ENCODE results near the gene SAFB2. TPM values are rescaled to one million over a fixed set of nuclear protein-coding genes. Genes with fewer than 3 reads are reported as not detected.

Gene SAFB2
- total RNA-seq, 2 experiments from 2014 or later: 131 to 140 TPM

DNA sequence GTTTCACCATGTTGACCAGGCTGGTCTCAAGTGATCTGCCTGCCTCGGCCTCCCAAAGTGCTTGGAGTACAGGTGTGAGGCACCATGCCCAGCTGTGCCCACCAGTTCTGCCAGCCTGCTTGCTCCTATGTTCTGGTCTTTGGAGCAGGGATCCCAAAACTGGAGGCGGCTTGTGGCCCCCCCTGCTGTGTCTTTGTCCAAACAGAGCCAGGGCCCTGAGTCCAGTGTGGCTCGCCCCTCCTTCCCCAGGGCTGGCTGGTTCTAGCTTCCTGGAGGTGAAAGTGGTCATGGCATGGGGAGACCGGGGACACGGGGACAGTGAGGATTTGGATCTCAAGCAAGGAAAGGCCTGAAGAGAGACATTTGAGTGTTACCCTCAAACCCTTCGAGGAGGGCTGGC, 43.3 kb downstream of the SAFB2 start:
- no peaks in the 10 kb centered on the region for H3K36me3 Mint-ChIP-seq
- H3K4me1 Mint-ChIP-seq: peaks cover 5% of the 10 kb centered on the region
- H3K27me3 Mint-ChIP-seq: no peaks in the 10 kb centered on the region
- H3K9me3 Mint-ChIP-seq: no peaks in the 10 kb centered on the region
- ATAC-seq (ENCODE audit: low read depth) (no peak), DNase-seq (no peak)
- H3K27ac Mint-ChIP-seq: no peak overlapping the region
- POLR2A ChIA-PET: no interaction called here
- no peak overlapping the region for H3K4me3 Mint-ChIP-seq

DNA sequence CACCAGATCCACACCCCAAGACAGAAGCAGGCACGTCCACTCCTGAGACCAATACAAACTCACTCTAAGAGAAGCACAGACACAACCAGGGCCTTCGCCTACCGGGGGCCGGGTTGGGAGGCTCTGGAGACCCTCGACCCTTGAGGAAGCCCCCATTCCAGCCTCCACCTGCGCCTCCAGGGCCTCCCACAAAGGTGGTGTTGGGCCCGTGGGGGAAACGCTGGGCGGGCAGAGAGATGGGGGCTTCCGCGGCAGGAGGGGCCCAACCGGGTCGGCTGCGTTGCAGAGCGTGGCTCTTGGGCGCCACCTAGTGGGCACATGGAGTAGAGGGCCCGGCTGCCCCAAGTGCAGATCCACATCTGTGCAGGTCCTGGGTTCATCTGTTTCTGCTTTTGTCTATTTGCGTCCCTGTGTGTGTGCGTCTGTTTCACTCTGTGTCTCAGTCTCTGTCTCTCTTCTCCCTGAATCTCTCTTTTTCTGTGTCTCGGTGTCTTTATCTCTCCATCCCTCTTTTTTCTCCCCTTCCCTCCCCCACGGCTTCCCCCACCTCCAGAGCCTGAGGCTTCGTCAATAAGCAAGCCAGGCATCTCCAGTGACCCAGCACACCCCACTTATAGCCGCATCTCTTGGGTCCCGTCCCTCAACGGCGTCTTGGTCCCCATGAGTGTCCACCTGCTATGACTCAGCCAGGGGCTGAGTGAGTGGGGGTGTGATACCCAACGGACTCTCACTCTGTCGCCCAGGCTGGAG, 44.3 kb downstream of the SAFB2 start:
- DNase-seq: peak; percentile 83
- Mint-ChIP-seq H3K4me3 (no peak overlapping the region), H3K27ac (no peak overlapping the region), H3K27me3 (no peaks in the 10 kb centered on the region), H3K4me1 (peaks cover 5% of the 10 kb centered on the region), H3K9me3 (no peaks in the 10 kb centered on the region), H3K36me3 (no peaks in the 10 kb centered on the region)
- ATAC-seq (ENCODE audit: low read depth): peak; percentile 83
- POLR2A ChIA-PET: no interaction called here

DNA sequence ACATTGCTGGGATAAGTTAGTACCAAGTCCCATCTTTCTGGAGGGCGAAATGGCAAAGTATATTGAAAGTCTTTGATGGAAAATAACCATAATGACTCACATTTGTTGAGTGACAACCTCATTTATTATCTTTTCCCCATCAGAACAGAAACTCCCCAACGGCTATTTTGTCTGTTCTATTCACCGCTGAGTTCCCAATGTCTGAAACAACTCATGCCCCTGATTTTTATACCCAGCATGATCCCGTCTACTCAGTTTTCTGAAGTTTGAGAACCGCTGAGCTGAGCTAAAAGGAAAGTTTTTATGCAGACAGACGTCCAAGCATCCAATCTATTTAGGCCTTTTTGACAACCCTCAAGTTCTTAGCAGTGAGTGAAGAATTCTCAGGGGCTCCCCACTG, 47.0 kb downstream of the SAFB2 start:
- POLR2A ChIA-PET: interaction anchor here (0.7 kb wide), 1 partner anchor 100 kb away, joined by 4 read pairs; no protein-coding TSS in a partner anchor
- Mint-ChIP-seq H3K27ac (no peak overlapping the region), H3K4me3 (no peak overlapping the region), H3K9me3 (no peaks in the 10 kb centered on the region), H3K27me3 (no peaks in the 10 kb centered on the region), H3K36me3 (no peaks in the 10 kb centered on the region), H3K4me1 (peaks cover 5% of the 10 kb centered on the region)
- ATAC-seq (ENCODE audit: low read depth): no peak
- DNase-seq: no peak

DNA sequence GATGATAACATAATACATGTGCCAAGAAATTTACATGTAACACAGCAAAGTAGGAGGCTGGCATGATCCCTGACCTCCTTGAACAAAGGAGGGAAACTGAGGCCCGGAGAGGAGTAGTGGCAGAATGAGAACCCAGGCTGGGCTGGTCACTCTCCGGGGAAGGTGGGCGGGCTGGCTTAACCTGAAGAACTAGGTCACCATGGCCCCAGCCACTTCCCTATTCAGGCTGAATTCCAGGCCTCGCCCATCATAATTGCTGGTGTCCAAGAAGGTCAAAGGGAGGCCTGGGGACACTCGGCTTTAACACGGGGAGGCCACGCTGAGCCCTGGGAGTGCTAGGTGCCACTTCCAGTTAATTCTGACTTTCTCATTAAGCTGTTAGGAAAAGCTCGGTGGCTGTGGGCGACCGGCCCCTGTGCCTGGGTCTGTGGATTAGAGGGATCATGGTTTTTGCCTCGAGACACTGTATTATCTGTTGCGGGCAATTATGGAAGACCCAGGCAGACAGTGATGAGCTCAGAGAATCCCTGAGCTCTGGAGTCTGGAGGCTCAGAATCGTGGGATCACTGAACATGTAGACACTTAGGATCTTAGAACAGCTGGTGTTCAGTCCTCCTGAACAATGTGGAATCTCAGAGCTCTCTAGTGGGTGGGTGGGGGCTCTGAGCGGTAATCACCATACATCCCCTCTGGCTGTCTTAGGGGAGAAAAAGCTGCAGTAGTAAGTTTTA, 49.9 kb downstream of the SAFB2 start:
- ATAC-seq (ENCODE audit: low read depth) (no peak), DNase-seq (no peak)
- Mint-ChIP-seq H3K27ac (no peak overlapping the region), H3K9me3 (no peaks in the 10 kb centered on the region), H3K4me1 (peaks cover under 1% of the 10 kb centered on the region), H3K36me3 (no peaks in the 10 kb centered on the region), H3K27me3 (peaks cover 12% of the 10 kb centered on the region), H3K4me3 (no peak overlapping the region)
- POLR2A ChIA-PET: no interaction called here

DNA sequence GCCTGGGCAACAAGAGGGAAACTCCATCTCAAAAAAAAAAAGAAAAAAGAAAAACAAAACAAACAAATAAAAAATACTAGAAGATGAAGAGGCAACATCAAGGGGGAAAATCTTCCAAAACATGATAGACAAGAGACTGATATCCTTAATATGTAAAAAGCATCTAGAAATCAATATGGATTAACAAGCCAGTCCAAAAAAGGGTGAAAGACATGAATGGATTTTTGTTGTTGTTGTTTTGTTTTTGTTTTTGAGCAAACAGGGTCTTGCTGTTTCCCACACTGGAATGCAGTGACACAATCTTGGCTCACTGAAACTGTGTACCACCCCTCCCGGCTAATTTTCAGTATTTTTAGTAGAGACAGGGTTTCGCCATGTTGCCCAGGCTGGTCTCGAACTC, 50.8 kb downstream of the SAFB2 start:
- Mint-ChIP-seq H3K36me3 (no peaks in the 10 kb centered on the region), H3K4me3 (no peak overlapping the region)
- DNase-seq: no peak

DNA sequence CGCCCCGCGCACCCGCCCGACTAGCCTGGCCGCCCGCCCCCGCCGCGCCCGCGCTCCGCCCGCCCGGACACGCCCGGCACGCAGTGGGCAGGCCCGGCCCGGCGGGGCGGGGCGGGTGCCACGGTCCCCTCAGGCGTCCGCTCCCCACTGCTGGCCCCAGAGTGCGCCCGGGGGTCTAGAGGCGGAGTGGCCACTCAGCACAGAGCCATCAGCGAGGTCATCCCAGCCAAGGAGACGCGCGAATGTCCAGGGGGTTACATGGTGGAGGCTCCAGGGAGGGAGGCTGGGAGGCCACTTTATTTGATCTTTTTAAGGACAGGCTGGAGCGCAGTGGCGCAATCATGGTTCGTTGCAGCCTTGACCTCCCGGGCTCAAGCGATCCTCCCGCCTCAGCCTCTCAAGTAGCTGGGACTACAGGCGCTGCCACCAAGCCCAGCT, 54.6 kb downstream of the SAFB2 start:
- Mint-ChIP-seq H3K36me3 (no peaks in the 10 kb centered on the region), H3K9me3 (no peaks in the 10 kb centered on the region), H3K27me3 (peaks cover 12% of the 10 kb centered on the region), H3K4me3 (no peak overlapping the region), H3K4me1 (no peaks in the 10 kb centered on the region), H3K27ac (no peak overlapping the region)
- POLR2A ChIA-PET: no interaction called here
- ATAC-seq (ENCODE audit: low read depth) (no peak), DNase-seq (no peak)

More for the DNA sequence above, 50.8 kb downstream of the SAFB2 start:
- POLR2A ChIA-PET: no interaction called here
- no peaks in the 10 kb centered on the region for H3K4me1 Mint-ChIP-seq
- no peak overlapping the region for H3K27ac Mint-ChIP-seq
- peaks cover 12% of the 10 kb centered on the region for H3K27me3 Mint-ChIP-seq
- no peak for ATAC-seq (ENCODE audit: low read depth)
- H3K9me3 Mint-ChIP-seq: no peaks in the 10 kb centered on the region

DNA sequence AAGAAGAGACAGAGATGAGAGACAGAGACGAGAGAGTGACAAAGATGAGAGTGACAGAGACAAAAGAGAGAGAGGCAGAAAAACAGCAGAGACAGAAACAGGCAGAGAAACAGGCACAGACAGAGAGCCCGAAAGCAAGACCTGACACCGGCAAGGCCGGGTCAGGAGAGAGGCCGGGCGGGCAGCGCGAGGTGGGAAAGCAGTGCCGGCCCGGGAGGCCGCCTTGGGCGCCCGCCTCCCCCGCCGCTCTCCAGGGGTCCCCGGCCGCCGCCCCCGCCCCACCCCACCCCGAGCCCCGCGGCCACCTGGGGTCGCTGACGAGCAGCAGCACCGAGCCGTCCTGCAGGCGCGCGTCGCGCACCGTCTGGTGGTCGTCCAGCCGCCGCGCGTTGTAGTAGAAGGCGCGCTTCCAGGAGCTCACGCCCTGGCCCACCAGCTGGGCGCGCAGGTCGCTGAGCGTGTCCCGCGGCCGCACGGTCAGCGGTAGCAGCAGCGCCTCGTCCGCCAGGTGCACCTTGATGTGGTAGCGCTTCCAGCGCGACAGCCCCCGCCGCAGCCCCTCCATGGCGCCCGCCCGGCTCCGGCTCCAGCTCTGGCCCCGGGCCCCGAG, 55.1 kb downstream of the SAFB2 start, which contains the start of gene TINCR:
Gene TINCR, minus strand, starts transcription at position 594 of the 610 bp plus-strand sequence.
- ATAC-seq (ENCODE audit: low read depth): no peak
- H3K4me3 Mint-ChIP-seq: no peak within 1 kb of the TSS
- POLR2A ChIA-PET: no interaction called here
- no peak within 1 kb of the TSS for H3K27ac Mint-ChIP-seq
- no peaks in the 10 kb centered on the region for H3K4me1 Mint-ChIP-seq
- no peak for DNase-seq
- no peaks in the 10 kb centered on the region for H3K9me3 Mint-ChIP-seq
- H3K36me3 Mint-ChIP-seq: no peaks in the 10 kb centered on the region
- peaks cover 14% of the 10 kb centered on the region for H3K27me3 Mint-ChIP-seq

DNA sequence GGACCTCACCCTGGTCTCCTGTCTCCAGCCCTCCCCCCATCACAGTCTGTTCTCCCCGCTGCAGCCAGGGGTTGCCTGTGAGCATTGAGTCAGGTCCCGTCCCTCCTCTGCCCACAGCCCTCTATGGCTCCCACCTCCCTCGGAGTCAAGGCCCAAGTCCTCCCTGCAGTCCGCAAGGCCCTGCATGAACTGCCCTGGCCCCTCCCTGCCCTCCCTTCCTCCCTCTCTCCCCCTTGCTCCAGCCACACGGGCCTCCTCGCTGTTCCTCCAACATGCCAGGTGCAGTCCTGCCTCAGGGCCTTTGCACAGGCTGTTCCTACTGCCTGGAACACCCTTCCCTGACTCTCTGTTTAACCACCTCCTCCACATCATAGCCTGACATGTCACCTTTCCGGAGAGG, 57.6 kb downstream of the SAFB2 start:
- Mint-ChIP-seq H3K27ac (no peak overlapping the region), H3K36me3 (no peaks in the 10 kb centered on the region), H3K9me3 (peaks cover 5% of the 10 kb centered on the region), H3K27me3 (peaks cover 16% of the 10 kb centered on the region), H3K4me1 (no peaks in the 10 kb centered on the region), H3K4me3 (no peak overlapping the region)
- ATAC-seq (ENCODE audit: low read depth) (no peak), DNase-seq (no peak)
- POLR2A ChIA-PET: no interaction called here

DNA sequence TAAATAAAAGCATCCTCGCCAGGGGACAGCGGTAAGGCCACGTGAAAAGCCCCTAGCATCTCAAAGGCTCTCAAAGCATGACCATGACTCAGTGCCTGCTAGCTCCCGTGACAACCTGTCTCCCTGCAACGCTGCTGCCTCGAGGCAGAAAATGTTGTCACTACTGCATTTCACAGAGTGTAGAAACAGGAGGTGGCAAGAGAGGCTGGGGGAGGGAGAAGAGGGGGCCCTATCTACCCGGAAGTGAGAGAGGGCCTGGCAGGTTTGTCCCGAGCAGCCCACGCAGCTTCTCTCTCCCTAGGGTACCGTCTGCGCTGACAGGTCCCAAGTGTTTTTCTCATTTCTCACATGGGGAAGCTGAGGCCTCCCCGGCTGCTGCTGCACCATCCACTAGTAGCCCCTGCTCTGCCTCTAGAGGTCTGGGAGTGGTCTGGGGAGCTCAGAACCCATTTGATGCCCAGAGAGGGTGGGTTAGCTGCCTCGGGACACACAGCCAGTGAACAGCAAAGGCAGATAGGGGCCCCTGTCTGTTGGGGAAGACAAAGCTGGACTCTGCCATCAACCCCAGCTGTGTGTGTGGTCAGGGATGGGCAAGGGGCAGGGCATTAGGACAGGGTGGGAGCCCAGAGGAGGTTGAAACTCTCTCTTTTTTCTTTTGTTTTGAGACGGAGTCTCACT, 58.5 kb downstream of the SAFB2 start:
- no peaks in the 10 kb centered on the region for H3K4me1 Mint-ChIP-seq

DNA sequence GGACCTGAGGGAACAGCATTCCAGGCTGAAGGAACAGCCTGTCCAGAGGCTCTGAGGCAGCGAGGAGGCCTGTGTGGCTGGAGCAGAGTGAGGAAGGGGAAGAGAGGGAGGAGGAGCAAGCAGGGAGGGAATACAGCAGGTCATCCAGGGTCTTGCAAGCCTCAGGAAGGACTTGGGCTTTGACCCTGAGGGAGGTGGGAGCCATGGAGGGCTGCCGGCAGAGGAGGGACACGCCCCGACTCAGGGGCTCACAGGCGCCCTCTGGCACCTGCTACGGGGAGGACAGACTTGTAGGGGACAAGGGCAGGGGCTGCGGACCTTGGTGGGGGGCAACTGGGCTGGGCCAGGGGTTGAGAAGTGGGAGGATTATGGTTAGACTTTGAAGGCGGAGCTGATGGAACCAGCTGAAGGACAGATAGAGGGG, 59.6 kb downstream of the SAFB2 start:
- no peak for ATAC-seq (ENCODE audit: low read depth)
- no peak for DNase-seq
- POLR2A ChIA-PET: no interaction called here
- no peak overlapping the region for H3K27ac Mint-ChIP-seq
- H3K4me3 Mint-ChIP-seq: no peak overlapping the region
- no peaks in the 10 kb centered on the region for H3K4me1 Mint-ChIP-seq
- H3K27me3 Mint-ChIP-seq: peaks cover 6% of the 10 kb centered on the region
- H3K36me3 Mint-ChIP-seq: no peaks in the 10 kb centered on the region
- H3K9me3 Mint-ChIP-seq: peaks cover 5% of the 10 kb centered on the region

More for the DNA sequence above, 58.5 kb downstream of the SAFB2 start:
- H3K4me3 Mint-ChIP-seq: no peak overlapping the region
- POLR2A ChIA-PET: no interaction called here
- H3K27ac Mint-ChIP-seq: no peak overlapping the region
- H3K9me3 Mint-ChIP-seq: peaks cover 5% of the 10 kb centered on the region
- no peaks in the 10 kb centered on the region for H3K36me3 Mint-ChIP-seq
- ATAC-seq (ENCODE audit: low read depth): no peak
- H3K27me3 Mint-ChIP-seq: peaks cover 12% of the 10 kb centered on the region
- no peak for DNase-seq

DNA sequence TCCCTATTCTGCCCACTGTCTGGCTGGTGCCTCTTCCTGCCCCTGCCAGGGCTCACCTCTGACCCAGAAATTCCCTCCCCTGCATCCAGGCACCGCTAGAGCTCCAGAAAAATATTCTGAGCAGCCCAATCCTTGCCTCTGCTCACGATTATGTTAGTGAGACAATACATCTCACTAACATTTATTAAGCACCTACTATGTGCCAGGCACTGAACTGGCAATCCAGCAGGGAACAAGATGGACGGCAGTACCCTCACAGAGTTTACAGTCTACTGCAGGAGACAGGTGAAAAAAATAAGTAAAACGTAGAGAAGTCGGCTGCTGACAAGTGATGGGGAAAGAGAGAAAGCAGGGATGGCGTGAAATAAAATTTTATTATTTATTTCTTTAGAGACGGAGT, 60.3 kb downstream of the SAFB2 start:
- no peak for DNase-seq

DNA sequence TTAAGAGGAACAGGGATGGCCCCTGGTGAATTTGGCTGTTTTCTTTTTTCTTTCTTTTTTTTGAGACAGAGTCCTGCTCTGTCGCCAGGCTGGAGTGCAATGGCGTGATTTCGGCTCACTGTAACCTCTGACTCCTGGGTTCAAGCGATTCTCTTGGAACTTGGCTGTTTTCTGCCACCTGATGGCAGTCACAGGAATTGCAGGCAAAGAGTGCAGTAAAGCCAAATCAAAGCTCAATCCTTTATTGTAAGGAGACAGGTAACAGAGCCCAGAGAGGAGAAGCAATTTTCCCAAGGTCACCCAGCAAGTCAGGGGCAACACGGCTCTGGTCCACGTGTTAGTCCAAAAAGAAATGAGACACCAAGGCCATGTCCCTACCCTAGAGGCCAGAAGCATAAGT, 61.0 kb downstream of the SAFB2 start:
- Mint-ChIP-seq H3K36me3 (no peaks in the 10 kb centered on the region), H3K27ac (no peak overlapping the region), H3K9me3 (peaks cover 5% of the 10 kb centered on the region), H3K4me1 (no peaks in the 10 kb centered on the region), H3K4me3 (no peak overlapping the region), H3K27me3 (peaks cover 4% of the 10 kb centered on the region)
- no peak for ATAC-seq (ENCODE audit: low read depth)
- POLR2A ChIA-PET: no interaction called here
- DNase-seq: no peak

More for the DNA sequence above, 60.3 kb downstream of the SAFB2 start:
- no peaks in the 10 kb centered on the region for H3K4me1 Mint-ChIP-seq
- H3K27me3 Mint-ChIP-seq: peaks cover 4% of the 10 kb centered on the region
- no peak overlapping the region for H3K27ac Mint-ChIP-seq
- no peak for ATAC-seq (ENCODE audit: low read depth)
- no peak overlapping the region for H3K4me3 Mint-ChIP-seq
- no peaks in the 10 kb centered on the region for H3K36me3 Mint-ChIP-seq
- peaks cover 5% of the 10 kb centered on the region for H3K9me3 Mint-ChIP-seq
- POLR2A ChIA-PET: no interaction called here

DNA sequence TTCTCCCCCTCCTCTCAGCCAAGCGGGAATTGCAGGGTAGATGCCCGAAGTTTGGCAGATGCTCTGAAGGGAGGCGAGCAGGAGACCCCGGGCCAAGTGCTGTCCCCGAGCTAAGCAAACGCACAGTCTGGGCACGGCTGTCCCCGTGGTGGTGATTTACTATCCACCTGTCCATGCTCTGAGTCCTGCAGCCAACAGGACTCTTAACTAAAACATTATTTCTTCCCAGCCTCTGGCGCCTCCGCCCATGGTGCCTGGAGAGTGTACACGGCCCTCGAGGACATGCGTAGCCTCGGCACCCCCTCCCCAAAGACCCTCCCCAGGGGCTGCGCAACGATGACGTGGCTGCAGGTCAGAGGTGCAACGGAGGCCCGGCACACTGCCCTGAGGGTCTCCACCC, 62.4 kb downstream of the SAFB2 start:
- no peak overlapping the region for H3K27ac Mint-ChIP-seq
- no peaks in the 10 kb centered on the region for H3K4me1 Mint-ChIP-seq
- no peak for ATAC-seq (ENCODE audit: low read depth)
- peaks cover 4% of the 10 kb centered on the region for H3K27me3 Mint-ChIP-seq
- POLR2A ChIA-PET: no interaction called here
- no peak for DNase-seq
- no peak overlapping the region for H3K4me3 Mint-ChIP-seq
- H3K36me3 Mint-ChIP-seq: no peaks in the 10 kb centered on the region
- H3K9me3 Mint-ChIP-seq: peaks cover 5% of the 10 kb centered on the region
